Loucy (cell line): ENCODE data around the gene MEF2B.
"Not testable (repeated sequence)": the region's sequence is repeated elsewhere in the genome, so short reads cannot be mapped to it uniquely, and the experiment has no call there.

ENCODE experiments used
- CTCF ChIP-seq: fragments of 200-600 bp; sonication (generic); conservative IDR thresholded peaks from 2 replicates; pipeline ENCODE4 v1.5.1; 2014; ENCODE audit warnings: mild to moderate bottlenecking, antibody characterized with exemption, low read length
- EZH2phosphoT487 ChIP-seq: fragments of 200-600 bp; IDR thresholded peaks from 2 replicates; pipeline ENCODE4 v1.6.1; 2018; ENCODE audit warnings: antibody characterized with exemption, mild to moderate bottlenecking, moderate library complexity, borderline replicate concordance

GRCh38 chr19:19173243-19173642 is 3.2 kb upstream of the MEF2B start:
- not testable (repeated sequence) for TF ChIP-seq CTCF, EZH2phosphoT487
